ENCODE data around the gene SERPINA9. TPM values are rescaled to one million over a fixed set of nuclear protein-coding genes. Genes with fewer than 3 reads are reported as not detected.
"Not testable (repeated sequence)": the region's sequence is repeated elsewhere in the genome, so short reads cannot be mapped to it uniquely, and the experiment has no call there.

Gene SERPINA9
- total RNA-seq, 1 donor from 2014 or later = not detected

DNA sequence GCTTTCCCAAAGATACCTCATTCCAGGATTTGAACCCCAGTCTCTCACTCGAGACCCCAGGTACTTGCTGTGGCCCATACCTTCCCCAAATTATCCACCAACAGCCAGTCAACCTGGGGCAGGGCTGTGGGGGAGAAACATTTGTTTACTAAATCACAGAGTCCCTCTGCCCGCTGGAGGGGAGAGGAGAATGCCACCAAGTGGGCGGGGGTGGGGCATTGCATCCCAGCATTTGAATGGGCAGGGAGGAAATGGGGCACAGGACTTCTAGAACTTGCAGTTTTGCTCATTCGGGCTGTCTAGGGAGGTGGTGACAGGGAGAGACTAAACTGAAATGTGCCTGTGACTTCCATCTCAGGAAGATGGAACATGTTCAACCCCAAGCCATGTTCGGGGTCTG is 10.9 kb upstream of the SERPINA9 start:
- no peak for DNase-seq (ENCODE audit: low read depth, low spot score)

DNA sequence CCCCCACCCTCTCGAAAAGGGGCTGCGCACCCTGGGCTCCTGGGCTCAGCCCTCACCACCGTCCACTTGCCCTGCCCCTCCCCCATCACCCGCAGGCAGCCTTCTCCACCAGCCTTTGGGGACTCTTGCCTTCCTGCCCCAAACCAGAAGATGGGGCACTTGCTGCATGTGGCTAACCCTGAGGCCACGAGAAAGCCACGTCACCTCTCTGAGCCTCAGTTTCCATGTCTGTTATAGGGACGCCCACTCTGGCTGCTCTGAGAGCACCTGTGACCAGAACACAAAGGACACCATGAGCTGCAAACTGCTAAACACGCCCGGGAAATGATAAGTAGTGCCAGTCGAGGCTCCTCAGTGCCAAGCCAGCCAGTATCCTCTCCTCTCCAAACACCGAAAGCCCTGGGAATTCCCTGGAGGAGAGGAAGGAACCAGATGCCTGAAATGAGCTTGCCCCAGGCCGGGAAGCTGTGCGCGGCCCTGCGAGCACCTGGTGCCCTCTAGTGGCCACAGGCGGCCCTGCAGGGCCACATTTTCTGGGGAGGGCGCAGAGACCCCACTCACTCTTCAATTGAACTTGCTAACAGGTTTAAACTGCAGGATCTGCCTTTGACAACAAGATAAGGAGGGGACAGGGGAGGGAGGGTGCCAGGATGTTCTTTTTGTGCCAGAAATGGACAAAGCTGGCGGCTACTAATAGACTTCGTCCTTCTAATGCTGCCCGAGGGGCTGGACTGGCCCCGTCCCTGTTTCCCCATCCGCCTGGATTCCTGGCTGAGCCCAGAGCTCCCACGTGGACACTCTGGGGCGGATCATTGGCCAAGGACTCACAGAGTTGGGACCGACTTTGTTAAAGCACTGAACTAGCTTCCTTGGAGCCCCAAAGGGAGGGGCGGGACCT is 10.2 kb upstream of the SERPINA9 start:
- DNase-seq (ENCODE audit: low read depth, low spot score) = no peak

DNA sequence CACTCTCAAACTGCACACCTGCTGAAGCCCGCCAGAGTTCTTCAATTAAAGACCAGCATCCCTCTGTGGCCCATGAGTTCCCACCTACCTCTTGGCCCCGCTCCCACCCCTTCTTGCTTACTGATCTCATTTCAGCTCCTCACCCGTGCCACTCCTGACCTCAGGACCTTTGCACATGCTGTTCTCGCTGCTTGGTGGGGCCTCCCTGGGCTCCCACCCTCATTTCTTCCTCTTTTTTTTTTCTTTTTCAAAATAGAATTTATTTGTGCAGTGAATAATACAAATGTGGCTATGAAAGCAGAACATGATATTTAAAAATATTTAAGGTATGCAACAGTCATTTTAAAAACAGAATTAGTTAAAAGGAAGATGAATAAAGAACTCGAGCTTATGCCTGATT is 8.5 kb upstream of the SERPINA9 start:
- DNase-seq (ENCODE audit: low read depth, low spot score) = no peak

DNA sequence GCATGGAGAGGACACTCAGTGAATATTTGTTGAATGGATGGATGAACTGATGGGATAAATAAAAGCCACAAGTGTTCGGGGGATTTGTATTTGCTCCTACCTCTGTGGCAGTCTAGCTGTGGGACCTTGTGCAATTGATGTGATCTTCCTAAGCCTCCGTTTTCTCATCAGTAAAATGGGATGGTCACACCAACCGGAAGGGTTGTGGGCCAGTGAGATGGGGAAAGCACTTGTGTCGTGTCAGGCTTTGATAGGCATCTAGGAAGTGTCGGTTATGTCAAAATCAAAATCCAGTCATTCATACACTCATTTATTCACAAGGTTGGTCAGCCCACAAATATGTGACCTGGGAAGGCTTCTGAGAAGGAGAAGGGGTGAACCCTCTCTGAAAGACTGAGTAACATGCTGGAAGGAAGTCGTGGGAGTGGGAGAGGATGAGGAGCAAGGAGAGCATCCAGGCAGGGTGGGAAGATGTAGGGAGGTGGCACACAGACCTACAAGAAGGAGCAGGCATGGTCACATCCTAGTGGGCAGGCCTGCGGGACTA is 7.8 kb upstream of the SERPINA9 start:
- no peak for DNase-seq (ENCODE audit: low read depth, low spot score)

DNA sequence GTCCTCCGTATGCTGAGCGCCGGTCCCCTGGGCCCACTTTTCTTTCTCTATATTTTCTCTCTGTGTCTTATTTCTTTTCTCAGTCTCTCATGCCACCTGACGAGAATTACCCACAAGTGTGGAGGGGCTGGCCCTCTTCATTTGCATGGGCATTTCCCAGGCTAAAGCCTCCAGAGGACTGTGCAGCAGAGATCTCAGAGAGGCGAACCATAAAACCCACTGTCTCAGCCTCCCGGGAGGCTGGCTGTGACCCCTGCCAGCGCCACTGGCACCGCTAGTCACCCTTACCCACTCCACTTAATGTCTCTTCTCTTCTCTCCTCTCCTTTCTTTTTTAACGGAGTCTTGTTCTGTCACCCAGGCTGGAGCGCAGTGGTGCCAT is 7.1 kb upstream of the SERPINA9 start:
- DNase-seq (ENCODE audit: low read depth, low spot score) = no peak

DNA sequence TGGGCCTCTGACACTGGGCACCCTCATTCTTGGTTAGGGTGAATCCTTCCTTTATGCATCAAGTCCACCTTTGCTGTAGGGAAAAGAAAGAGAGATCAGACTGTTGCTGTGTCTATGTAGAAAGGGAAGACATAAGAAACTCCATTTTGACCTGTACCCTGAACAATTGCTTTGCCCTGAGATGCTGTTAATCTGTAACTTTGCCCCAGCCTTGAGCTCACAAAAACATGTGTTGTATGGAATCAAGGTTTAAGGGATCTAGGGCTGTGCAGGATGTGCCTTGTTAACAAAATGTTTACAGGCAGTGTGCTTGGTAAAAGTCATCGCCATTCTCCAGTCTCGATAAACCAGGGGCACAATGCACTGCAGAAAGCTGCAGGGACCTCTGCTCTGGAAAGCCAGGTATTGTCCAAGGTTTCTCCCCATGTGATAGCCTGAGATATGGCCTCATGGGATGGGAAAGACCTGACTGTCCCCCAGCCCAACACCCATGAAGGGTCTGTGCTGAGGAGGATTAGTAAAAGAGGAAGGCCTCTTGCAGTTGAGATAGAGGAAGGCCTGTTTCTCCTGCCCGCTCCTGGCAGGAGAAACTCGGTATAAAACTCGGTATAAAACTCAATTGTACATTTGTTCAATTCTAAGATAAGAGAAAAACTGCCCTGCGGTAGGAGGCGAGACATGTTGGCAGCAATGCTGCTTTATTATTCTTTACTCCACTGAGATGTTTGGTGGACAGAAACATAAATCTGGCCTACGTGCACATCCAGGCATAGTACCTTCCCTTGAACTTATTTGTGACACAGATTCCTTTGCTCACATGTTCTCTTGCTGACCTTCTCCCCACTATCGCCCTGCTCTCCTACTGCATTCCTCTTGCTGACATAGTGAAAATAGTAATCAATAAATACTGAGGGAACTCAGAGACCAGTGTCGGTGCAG is 6.4 kb upstream of the SERPINA9 start:
- DNase-seq (ENCODE audit: low read depth, low spot score) = not testable (repeated sequence)

DNA sequence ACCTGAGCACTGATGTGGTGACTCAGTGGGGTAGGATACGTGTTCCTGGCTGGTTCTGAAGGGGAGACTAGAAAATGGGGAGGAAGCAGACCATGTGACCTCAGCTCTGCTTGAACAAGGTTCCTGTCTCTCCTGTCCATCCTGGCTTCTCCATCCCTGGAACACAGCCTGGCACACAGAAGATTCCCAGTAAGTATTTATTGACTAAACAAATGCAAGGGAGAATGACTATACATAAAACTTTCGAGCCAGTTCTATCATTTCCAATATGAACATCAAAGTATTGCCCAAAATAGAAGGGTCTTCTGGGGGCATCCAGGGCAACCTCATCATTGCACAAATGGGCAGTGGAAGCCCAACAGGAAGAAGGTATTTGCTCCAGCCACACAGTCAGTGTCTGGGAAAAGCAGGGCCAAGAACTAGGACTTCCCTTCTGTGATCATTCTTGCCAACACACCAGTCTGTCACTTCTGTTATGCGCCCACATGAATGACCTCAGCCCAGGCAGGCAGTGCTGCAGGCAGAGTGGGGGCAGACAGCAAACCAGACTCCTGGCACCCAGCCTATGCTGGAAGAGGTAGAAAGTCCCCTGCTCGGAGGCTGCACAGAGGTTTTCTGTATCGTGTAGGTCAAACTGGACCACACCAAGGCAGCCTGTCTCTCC is 5.6 kb upstream of the SERPINA9 start:
- no peak for DNase-seq (ENCODE audit: low read depth, low spot score)

DNA sequence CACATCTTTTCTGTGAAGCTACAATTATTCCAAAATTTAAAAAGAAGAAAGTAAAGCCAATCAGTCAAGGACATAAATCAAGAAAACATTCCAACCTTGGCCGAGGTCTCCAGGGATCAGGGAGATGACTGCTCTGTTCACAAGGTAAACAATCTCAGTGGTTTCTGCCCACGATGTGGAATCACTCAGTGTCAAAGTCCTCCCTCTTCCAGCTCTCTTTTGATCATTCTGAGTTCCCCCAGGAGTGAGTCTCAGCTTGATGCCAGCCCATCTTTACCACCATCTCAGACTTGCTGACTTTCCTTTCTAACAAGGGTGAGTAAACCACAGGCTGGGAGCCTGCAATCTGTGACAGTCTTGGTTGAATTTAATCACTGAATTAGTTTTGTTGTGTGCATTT is 4.8 kb upstream of the SERPINA9 start:
- DNase-seq (ENCODE audit: low read depth, low spot score) = no peak

DNA sequence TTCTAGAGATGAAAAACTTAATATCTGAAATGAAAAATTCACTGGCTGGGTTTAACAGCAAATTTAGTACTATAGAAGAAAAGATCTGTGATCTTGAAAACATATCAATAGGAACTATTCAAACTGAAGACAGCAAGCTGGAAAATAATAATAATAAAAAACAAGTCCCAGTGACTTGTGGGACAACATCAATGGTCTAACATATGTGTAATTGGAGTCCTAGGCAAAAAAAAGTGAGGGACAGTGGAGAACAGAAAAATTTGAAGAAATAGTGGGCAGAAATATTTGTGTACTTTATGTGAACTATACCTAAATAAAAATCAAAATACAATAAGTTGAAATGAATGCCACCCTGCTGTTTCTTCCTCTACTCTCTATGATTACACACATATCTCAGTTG is 2.4 kb upstream of the SERPINA9 start:
- DNase-seq (ENCODE audit: low read depth, low spot score) = no peak

DNA sequence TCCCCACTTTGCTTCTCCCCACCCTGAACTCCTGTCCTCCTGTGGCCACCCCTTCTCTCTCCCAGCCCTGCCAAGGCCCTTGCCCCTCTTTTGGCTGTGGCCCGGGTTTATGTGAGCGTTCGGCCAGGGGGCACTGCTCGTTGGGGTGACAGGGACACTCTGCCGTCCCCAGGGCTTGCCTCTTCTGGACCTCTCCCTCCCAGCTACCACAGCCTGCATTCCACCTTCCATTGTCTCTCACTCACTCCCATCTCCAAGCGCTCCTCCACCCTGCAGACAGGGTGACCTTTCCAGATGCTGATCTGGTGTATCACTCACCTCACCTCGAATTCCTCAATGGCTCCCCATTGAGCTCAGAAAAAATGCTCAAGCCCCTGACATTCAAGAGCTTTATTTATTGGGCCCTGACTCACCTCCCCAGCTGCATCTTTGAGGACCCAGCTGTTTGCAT is 1.4 kb downstream of the SERPINA9 start:
- no peak for DNase-seq (ENCODE audit: low read depth, low spot score)

DNA sequence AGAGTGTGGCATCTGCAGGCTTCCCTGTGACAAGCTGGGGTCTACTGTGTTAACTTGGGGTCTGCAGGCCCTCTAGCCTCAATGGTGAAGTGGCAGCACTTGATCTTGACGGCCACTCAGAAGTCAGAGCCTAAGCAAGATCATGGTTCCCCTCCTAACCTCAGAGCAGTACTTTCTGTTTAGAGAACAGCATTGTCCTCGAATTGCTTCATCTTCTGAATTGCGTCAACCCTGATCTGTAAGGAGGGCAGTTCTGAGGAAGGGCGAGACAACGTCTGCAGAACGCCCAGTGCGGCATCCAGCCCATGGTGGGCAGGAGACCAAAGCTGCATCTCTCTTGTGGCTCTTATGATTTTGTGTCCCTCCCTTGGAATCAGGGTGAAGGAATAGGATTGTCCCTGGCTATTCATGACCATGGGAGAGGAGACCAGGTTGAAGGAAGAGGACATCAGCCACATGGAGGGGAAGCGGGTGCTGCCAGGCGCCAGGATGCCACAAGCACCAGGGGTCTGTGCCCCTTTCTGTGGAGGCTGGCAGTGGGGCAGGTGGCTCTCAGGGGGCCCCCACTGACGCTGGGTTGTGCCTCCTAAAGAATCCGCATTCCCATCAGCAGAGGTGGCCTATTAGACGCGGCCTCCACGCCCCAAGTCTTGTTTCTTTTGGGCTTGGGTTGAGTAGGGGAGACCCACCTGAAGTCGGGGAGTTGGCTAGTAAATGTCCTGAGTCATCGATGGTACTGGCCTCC is 2.2 kb downstream of the SERPINA9 start:
- DNase-seq (ENCODE audit: low read depth, low spot score) = no peak

DNA sequence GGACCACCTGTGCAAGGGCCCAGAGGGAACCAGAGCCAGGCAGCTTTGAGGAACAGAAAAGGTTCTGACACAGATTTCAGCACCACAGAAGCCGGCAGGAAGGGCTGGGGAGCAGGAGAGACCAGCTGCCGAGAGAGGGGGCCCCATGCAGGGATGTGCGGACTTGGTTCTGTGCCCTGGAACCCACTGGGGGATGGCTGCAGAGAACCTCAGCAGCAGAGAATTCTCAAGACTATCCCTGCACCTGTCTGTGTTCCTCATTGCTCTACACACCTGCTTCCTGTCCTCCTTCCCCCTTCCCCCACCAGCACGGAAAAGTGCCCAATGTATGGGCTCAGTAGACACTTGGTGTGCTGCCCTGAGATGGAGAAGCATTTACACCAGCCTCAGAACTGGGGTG is 3.2 kb downstream of the SERPINA9 start:
- no peak for DNase-seq (ENCODE audit: low read depth, low spot score)

DNA sequence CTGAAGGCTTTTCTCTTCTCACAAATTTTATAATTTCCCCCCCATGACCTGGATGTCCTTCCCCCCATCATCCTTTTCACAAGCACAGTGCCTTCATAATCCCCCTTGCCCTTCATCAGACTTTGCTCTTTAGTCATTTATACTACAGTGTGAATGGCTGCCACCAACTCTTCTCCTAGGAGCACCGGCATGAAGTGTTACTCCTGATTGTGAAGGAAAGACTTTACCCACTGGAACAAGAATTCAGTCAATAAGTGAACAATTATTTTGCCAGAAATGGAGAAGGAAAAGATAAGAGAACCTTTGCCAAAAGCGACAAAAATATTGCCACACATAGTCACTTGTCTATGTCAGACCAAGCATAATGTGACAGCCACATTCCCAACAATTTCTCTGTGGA is 5.0 kb downstream of the SERPINA9 start:
- no peak for DNase-seq (ENCODE audit: low read depth, low spot score)

DNA sequence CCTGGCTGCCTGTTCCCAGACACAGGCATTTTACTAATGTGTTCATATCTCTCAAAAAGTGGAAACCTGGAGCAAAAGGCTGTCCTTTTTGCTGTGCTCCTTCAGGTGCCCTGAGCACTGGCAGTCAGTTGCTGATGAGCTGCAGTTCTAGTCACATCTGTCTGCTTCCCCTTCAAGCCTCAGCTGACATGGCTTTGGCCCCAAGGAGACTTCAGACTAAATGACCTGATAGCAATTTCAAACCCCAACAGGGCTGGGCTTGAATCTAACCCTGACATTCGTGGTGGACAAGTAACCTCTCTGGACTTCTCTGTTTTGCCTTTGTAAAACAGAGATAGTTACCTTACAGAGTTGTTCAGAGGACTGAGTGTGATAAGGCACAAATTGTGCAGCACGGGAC is 5.7 kb downstream of the SERPINA9 start:
- no peak for DNase-seq (ENCODE audit: low read depth, low spot score)

DNA sequence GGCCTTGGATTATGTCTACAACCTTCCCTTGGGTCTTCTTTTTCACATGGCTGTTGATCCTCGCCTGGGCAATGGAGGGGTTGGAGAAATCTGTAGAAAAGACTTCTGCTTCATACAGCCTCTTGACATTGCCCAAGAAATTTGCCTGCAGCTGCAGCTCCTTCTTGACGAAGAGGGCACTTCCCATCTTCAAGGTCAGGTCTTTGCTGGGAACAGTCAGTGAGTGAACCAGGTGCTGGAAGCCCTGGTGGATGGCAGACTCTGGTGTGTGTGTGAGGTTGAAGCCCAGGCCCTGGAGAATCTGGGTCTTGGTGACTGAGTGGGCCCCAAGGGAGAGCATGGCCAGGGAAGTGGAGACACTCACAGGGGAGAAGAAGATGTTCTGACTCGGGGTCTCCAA is 6.7 kb downstream of the SERPINA9 start:
- no peak for DNase-seq (ENCODE audit: low read depth, low spot score)

DNA sequence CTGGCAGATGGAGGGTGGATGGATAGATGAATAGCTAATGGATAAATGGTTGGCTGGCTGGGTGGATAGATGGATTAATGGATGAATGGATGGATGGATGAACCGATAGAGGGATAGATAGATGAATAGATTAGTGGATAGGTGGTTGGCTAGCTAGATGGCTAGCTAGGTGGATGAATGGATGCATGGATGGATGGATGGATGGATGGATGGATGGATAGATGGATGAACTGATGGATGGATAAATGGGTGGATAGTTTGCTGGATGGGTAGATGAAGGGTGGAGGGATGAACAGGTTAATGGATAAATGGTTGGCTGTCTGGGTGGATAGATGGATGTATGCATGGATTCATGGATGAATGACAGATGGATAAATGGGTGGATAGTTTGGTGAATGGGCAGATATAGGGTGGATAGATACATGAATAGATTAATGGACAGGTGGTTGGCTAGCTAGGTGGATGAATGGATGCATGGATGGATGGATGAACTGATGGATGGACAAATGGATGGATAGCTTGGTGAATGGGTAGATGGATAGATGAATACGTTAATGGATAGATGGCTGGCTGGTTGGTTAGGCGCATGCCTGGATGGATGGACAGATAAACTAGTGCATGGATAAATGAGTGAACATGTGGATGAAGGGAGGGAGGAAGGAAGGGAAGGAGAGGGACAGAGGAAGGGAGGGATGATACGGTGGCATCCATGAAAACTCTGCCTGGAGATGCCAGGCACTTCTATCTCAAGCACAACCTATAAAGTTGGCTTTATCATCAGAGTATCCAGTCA is 8.1 kb downstream of the SERPINA9 start:
- no peak for DNase-seq (ENCODE audit: low read depth, low spot score)

DNA sequence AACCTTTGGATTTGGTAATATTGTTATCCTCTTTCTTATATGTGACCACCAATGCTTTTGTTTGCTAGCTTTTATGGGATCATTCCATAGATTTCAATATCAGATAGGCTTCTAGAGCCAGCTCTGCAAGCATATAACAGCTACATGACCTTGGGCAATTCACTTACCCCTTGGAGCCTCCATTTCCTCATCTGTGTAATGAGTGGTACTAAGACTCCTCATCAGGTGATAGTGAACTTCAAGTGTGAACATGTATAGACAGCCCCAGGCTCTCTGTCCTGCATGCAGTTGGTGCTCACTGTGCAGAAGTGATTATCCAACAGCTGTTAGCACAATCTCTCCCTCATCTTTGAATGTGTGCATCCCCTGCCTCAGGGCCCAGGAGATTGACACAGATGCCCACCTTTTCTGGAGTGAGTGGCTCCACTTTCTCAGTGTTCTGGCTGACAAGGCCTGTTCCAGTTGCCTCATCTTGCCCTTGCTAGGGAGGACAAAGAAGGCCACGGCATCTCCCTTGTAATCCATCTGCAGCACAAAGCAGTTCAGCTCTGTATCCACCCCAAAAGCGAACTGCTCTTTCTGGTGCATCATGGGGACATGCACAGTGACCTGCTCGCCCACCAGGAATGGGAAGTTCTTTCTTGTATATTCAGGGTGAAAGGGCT is 9.2 kb downstream of the SERPINA9 start:
- DNase-seq (ENCODE audit: low read depth, low spot score) = no peak

DNA sequence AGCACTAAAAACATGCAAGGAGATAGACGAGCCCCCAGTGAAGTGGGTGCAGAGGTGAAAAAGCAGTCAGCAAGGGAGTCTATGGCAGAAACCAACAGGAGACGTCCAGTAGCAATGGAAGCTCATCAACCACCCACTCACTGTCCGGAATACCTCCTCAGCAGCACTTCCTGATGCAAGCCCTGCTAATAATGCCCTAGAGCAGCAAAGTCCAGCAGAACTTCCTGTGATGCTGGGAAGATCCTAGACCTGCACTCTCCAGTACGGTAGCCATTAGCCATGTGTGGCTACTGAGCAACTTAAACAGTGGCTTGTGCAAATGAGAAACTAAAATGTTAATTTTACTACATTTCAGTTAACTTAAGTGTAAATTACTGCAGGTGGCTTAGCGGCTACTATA is 11.0 kb downstream of the SERPINA9 start:
- no peak for DNase-seq (ENCODE audit: low read depth, low spot score)

DNA sequence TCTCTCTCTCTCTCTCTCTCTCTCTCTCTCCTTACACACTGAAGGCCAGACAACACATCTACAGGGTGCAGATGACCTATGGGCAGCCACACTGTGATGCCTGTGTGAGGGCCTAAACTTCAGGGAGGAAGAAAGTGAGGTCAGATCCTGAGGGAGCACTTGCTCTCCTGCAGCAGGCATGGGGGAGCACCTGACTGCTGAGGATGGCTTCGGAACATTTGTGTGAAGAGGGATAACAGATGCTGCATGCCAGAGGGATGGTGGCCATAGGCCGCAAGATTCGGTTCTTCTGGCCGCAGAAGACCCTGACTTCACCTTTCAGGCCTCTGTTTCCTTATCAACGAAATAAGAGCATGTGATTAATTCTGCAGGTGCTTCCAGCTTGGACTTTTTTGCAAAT is 11.7 kb downstream of the SERPINA9 start:
- DNase-seq (ENCODE audit: low read depth, low spot score) = no peak
